ENCODE results near the gene FALEC.
"Not testable (repeated sequence)": the region's sequence is repeated elsewhere in the genome, so short reads cannot be mapped to it uniquely, and the experiment has no call there.

Gene FALEC

DNA sequence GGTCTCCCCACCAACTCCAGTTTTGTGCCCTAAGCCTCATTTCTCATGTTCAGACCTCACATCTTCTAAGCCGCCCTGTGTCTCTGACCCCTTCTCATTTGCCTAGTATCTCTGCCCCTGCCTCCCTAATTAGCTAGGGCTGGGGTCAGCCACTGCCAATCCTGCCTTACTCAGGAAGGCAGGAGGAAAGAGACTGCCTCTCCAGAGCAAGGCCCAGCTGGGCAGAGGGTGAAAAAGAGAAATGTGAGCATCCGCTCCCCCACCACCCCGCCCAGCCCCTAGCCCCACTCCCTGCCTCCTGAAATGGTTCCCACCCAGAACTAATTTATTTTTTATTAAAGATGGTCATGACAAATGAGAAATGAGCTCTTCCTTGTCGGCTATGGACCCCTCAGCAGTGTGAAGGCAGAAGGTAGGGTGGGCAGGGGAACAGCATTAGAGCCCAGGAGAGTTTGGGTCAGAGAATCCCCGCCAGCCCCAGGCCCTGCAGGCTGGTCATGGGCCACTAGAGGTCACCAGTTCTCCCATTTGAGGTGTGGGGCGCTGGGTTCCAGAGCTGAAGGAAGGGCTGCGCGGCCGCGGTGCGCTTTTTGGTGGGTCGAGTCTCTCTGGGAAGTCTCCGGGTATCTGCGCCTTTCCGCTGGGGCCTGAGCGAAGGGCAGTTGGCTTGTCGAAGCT, 45.2 kb downstream of the FALEC start:
- DNase-seq = peak; percentile 91

- peak; percentile 85 for DNase-seq
These were observed 45.9 kb downstream of the FALEC start for GRCh38 chr1:150561254-150561973.

- DNase-seq = peak; percentile 93
These were observed 46.5 kb downstream of the FALEC start for GRCh38 chr1:150561974-150562445.

DNA sequence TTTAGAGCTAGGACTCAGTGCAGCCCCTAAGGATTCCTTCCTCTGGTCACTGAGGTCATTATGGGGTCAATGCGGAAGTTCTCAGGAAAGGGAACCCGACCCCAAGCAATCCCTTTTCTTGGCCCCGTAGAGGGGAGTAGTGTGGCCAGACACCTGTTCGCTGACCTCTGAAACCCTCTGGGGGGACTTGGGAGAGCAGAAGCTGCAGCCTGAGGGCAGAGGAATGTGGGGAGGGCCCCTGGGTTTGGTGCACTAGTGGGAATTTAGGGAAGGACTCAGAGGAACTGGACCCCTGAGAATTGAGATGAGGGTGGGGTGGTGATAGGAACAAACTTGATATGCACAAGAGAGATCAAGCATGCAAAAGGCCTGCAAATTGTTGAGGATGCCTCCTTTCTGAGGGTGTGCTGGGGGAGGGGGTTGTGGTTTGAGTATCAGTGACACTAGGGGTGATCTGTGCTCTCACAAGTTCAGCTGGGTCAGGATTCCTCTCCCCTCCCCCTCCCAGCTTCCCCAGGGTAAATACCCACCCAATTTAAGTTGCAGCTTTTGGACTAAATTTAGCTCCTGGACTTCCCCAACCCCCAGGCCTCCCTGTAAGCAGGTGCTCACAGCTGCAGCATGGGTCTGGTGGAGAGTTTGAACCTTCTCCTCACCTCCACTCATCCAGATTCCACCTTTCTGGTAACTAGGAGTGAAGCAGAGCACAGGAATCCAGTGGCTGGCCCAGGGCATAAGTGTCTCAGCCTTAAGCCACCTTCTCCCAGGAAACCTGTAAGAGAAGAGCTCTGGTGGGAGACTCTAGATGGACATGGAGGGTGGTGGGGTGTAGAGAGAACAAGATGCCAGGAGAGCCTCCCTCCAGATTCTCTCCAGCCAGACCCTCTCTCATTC, 47.1 kb downstream of the FALEC start:
- peak; percentile 77 for DNase-seq

DNA sequence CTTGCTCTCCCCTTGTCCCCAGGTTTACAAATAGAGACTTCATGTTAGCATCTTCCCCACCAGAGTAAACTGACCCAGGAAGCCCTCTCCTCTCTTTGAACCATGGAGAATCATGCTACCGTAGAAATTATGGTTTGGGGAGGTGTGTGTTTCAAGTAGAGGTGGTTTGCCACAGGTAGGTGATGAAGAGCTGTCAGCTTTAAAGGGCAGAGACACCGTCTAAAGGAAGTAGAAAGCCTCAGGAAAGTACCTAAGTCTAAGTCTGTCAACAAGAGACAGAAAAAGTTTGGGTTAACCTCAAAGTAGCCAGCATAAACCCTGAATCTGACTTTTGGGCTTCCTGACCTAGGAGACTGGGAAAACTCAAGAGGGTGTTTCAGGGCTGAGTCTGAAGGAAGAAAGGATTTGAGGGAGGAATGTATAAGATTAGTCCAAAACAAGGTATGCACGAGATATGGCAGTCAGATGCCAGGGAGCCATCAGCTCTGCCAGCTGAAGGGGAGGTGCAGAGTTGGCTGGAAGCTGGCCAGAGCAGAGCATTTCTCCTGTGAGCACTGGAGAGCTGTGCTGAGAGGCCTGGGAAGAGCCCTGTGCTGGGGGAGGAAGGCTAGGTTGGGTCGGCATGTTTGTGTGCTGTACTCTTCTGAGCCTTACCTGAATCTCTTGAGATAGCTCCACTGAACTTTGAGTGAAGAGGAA, 47.9 kb downstream of the FALEC start:
- DNase-seq = no peak

GRCh38 chr1:150564051-150564991, 48.8 kb downstream of the FALEC start:
- no peak for DNase-seq

DNA sequence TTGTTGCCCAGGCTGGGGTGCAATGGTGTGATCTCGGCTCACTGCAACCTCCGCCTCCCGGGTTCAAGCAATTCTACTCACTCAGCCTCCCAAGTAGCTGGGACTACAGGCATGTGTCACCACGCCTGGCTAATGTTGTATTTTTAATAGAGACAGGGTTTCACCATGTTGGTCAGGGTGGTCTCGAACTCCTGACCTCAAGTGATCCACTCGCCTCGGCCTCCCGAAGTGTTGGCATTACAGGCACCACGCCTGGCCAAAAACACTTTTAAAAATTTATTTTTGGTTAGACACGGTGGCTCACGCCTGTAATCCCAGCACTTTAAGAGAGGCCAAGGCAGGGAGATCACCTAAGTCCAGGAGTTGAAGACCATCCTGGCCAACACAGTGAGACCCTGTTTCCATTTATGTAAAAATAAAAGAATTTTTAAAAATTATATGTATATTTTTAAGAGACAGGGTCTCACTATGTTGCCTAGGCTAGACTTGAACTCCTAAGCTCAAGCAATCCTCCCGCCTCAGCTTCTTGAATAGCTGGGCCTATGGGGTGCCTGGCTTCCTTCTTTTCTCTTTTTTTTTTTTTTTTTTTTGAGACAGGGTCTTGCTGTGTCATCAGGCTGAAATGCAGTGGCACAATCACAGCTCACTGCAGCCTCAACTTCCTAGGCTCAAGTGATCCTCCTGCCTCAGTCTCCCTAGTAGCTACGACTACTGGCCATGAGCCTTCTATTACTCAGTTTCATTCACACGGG, 49.9 kb downstream of the FALEC start:
- not testable (repeated sequence) for DNase-seq

DNA sequence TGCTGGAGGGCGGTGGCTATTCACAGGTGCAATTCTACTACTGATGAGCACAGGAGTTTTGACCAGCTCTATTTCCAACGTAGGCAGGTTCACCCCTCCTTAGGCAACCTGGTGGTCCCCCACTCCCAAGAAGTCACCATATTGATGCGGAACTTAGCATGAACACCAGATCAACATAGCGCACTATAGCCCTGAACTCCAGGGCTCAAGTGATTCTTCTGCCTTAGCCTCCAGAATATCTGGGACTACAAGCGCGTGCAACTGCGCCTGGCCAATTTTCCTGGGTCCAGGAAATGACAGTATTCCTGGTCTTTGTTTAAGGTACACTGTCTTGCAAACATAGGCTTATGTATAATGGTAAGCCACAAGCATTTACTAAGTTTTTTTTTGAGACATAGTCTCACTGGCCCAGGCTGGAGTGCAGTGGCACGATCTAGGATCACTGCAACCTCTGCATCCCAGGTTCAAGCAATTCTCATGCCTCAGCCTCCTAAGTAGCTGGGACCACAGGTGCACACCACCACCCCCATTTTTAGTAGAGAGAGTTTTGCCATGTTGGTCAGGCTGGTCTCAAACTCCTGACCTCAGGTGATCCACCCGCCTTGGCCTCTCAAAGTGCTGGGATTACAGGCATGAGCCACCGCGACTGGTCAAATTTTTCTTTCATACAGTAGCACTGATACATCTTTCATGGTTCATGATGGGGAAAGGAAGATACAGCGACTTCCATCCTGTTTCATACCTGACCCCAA, 51.2 kb downstream of the FALEC start:
- DNase-seq = no peak

DNA sequence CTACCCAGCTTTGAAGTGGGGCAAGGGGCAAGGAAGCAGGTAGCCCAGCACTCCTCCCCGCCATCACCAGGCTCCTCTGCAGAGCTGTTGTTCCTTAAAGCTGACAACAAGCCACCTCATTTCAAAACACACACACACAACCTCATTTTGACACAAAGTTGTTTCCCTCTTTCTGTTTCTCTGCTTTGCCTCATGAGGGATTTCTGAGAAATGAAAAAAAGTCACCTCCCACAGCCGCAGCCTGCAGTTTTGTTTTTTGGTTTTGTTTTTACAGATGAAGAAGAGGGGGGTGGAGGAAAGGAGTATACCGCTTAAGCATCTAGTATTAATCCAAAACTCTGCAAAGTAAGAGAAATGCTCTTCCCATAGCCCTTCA, 51.8 kb downstream of the FALEC start:
- DNase-seq = peak; percentile 77

DNA sequence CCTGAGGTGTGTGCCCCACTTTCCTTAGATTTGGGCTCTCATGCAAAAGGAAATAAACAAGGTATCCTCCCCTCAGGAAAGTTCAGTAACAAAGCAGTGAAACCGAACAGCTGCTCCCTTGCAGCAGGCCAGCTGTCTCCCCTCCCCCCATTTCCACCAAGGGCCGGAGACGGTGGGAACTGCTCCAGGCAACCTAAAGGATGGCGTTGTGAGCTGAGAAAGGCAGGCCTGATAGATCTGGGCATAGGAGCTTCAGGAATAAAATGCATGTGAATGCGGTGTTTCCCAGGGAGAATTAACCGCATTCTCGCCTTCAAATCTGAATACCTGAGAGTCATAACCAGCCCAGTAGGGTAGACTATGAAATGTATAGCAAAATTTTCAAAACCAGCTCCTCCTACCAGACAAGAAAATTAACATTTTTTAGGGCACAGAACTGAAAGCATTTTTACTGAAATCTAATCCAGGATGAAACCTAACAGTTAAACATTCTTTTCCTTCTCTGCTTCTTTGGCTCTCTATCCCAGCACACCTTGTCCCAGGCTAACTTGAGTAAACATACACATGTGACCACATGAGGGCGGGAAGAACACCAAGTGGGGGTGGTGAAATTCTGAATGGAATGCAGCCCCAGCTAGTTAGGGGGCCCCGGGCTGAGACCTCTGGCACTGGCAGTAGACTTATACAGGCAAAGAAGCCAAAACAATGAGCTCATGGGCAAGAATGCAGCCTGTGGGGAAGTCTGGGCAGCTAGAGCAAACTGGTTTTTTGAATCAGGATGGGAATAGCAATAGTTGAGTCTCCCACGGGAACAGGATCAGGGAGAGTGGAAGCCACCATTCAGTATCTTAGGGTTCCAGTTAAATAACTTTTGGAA, 52.4 kb downstream of the FALEC start:
- DNase-seq = peak; percentile 83

DNA sequence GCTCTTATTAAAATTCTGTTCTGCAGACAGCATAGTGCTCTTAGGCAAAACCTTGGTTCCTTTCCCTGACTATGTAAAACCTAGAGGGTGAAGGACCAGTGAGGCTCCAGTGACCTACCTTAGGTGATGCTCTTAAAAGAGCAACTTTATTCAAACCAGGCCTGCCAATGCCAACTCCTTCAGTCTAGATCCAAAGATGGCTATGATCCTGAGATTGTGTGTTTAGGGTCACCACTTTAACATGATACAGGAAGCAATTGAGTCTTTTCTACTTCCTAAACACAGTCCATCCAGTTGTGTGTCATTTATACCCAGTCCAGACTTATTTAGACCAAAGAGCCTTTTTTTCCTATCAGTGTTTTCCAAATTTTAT, 53.0 kb downstream of the FALEC start:
- no peak for DNase-seq

DNA sequence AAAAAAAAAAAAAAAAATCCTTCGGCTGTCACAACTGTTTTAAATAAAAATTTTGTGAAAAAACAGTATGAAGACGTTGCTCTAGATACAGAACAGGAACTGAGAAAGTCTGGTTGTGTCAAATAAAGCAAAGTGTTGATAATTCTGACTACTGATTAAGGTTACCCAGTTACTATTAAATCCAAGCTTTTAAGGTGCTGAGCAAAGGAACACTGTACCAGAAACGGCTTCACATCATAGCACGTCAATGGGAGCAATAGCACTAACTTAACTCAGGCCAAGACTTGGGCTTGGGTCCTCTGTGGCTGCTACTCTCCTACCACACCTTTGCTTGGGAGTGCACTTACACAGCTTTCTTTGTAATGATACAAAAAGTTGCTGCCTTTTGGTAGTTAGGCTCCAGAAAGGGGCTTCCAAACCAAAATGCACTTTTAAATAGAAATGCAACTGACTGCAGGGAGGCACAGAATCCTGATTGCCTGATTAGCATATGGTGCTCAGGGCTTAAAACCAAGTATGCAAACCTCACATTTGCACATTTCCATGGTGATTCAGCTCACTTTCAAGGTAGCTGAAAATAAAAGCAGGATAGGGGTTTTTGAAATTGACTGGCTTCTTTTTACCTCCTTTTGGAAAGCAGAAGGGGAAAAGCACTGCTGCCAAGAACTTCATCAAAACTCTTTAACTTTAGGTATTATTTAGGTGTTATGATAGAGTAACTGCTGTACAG, 57.5 kb downstream of the FALEC start:
- DNase-seq = no peak

GRCh38 chr1:150573648-150574071, 58.1 kb downstream of the FALEC start:
- not testable (repeated sequence) for DNase-seq

GRCh38 chr1:150574260-150575071, 58.9 kb downstream of the FALEC start:
- DNase-seq = no peak

- DNase-seq = no peak
These were observed 59.5 kb downstream of the FALEC start for GRCh38 chr1:150575072-150575489.

DNA sequence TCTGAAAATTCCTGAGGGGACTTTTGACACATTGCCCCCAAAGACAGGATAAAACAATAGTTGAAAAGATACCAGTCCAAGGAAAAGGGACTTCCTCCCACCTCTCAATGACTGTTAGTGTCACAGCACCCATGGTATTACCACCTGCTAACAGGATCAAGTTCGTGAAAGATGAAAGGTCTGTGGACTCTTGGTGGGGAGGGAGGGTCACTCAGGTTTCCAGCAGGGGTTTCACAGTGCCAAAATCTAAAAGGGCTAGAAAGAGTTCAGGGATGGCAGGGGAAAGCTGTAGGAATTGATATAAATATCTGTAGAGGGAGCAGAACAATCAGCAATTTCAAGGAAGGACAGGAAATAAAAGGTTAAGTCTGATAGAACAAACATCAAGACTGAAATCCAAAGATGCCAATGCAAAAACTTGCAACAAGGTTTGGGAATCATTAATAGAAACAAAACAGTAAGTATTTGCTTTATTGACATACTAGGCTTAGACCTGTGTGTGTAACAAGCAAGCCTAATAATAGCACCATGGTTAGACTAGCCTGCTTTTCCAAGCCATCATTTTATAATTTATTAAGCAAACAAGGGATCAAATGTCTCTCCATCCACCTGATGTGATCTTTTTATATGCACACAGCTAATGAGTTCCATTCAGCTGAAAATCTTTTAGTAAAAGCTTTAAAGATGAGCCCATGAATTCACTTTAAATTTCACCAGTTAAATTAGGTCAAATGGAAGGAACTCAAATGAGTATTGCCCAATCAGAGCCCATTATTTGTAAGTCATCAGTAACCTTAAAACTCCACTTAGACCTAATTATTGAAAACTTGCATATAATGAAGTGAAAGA, 60.2 kb downstream of the FALEC start:
- no peak for DNase-seq

DNA sequence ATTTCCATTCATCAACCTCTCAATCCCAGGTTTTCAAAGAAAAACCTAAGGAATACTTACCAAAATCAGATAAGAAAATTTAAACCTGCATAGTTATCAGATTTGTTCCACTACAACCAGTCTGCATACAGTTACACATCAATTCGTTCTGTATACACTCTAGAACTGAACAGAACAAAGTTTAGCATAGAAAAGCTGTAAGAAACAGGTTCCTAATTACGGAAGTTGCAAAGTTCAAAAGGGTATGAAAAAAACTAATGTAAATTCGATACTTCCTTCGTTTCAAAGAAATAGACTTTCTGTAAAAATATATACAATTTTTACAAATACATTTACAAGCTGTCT, 60.8 kb downstream of the FALEC start:
- DNase-seq = no peak
